Tibial nerve (tissue), 4 donors: Measurements from ENCODE around the gene TRMT61A.

ENCODE experiments used
- EP300 ChIP-seq, 2 donors: sonication (generic); formaldehyde crosslinking; IDR thresholded peaks; one replicate each; pipeline ENCODE4 v1.6.1; 2017; ENCODE audit warnings: antibody characterized with exemption in 2 of 2, mild to moderate bottlenecking in 1 of 2
- POLR2A ChIP-seq, 2 donors: fragments of 450-650 bp; IDR thresholded peaks; one replicate each; pipeline ENCODE4 v1.6.1; 2017; ENCODE audit warnings: antibody characterized with exemption in 2 of 2, mild to moderate bottlenecking in 2 of 2, moderate library complexity in 2 of 2
- TF ChIP-seq, protein P1 (sequence below), 5 experiments: fragments of 200-600 bp in 3 of 5; fragments of 450-650 bp in 2 of 5; sonication (generic) in 3 of 5; IDR thresholded peaks; one replicate each; pipeline ENCODE4 v1.5.1; 2016 to 2019; ENCODE audit warnings: antibody characterized with exemption in 5 of 5, mild to moderate bottlenecking in 3 of 5, moderate library complexity in 2 of 5

DNA sequence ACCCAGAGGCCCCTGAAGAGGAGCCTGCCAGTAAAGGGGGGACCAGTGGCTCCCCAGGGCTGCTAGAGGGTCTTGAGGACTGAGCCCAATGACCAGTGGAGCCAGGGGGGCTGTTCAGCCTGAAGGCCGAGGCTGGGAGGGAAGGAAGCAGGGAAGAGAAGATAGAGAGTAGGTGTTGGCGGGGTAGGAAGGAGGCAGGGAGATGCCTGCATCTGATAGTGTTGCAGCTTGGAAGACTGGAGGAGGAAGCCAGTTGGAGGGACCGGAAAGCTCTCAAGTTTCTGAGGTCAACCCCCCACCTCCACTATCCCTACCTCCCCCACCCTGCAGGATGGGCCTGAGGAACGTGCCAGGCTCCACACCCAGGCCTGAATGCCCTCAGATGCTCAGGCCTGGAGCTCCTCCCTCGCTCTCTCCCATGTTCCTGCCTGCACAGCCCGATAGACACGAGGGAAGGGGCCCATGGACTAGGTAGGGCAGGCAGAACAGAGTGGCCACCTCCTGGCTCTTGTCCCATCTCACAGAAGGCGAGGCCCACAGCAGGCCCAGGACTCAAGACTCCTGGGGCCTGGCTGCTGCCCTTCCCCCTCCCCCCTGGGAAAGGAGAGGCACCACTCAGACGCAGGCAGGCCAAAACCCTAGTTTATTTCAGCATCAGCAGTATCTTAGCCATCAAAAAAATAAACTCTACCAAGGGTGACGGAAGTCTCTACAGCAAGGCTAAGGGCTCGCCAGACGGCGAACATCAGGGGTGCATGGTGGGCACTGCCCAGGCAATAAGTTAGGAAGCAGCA lies 9.8 kb upstream of the TRMT61A start:
- TF ChIP-seq, protein P1, sequence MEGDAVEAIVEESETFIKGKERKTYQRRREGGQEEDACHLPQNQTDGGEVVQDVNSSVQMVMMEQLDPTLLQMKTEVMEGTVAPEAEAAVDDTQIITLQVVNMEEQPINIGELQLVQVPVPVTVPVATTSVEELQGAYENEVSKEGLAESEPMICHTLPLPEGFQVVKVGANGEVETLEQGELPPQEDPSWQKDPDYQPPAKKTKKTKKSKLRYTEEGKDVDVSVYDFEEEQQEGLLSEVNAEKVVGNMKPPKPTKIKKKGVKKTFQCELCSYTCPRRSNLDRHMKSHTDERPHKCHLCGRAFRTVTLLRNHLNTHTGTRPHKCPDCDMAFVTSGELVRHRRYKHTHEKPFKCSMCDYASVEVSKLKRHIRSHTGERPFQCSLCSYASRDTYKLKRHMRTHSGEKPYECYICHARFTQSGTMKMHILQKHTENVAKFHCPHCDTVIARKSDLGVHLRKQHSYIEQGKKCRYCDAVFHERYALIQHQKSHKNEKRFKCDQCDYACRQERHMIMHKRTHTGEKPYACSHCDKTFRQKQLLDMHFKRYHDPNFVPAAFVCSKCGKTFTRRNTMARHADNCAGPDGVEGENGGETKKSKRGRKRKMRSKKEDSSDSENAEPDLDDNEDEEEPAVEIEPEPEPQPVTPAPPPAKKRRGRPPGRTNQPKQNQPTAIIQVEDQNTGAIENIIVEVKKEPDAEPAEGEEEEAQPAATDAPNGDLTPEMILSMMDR (IDR thresholded peaks at IDR 0.05) = no peak
- TF ChIP-seq POLR2A (IDR thresholded peaks at IDR 0.05) (no peak), EP300 (IDR thresholded peaks at IDR 0.05) (no peak)
